NCI-H2081 treated with DMSO at 0.1 percent for 48 hours (cell line): ENCODE data around the gene FKBP14.
"Not testable (repeated sequence)": the region's sequence is repeated elsewhere in the genome, so short reads cannot be mapped to it uniquely, and the experiment has no call there.

Experiments
- DNase-seq: peaks from one replicate; lab custom pipeline; 2025; lab: John Stamatoyannopoulos, UW

Gene FKBP14

DNA sequence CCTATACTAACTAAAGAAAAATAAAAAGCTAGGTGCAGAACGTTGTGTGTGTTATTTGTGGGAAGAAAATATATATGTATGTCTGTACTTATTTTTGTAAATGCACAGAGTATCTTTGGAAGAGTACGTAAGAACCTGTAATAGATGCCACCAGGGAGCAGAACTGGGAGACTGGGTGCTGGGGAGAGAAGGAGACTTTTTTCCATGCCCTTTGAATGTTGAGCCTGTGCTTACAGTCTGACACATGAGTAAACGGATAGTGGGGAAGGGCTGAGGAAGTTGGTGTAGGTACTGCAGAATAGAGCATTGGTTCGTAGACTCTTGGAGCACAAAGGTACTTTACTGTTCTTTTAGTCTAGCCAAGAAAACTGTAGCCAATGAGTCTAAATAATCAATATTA is 35.6 kb downstream of the FKBP14 start:
- no peak for DNase-seq

DNA sequence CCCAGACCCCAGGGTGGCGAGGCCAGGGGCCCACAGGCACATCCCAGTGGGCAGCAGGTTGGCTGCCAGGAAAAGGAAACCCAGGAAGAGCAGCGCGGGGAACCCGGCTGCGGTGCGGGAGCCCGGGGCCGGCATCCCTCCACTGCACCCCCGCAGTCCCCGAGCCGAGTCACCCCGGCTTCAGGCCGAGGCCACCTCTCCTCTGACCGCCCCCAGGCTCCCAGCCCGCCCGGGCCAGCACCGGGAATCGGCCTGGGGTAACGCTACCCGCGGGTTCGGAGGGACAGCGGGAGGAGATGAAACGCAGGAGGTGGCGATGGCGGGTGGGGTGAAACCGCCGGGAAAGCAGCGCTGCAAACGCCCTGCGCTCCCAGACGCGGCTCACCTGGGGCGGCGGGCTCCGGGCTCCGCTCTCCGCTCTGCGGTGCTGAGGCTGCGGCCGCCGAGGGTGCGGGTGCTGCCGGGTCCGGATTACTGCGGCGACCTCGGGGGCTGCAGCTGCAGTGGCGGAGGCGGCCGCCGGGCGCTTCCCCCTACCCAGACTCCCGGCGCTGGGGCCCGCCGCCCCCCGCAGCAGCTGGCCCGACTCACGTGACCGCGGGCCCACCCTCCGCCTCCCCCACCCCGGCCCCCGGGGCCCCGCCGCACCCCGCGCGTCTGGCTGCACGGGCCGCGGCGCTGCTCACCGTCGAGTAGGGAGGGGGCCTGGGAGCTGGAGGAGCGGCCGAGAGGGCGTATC is 37.1 kb downstream of the FKBP14 start, which contains the start of gene SCRN1:
TSS of gene SCRN1 (minus strand) at position 545 of the 739 bp plus-strand sequence. CDS start 20,734 bp downstream, outside the sequence.
- no peak for DNase-seq

DNA sequence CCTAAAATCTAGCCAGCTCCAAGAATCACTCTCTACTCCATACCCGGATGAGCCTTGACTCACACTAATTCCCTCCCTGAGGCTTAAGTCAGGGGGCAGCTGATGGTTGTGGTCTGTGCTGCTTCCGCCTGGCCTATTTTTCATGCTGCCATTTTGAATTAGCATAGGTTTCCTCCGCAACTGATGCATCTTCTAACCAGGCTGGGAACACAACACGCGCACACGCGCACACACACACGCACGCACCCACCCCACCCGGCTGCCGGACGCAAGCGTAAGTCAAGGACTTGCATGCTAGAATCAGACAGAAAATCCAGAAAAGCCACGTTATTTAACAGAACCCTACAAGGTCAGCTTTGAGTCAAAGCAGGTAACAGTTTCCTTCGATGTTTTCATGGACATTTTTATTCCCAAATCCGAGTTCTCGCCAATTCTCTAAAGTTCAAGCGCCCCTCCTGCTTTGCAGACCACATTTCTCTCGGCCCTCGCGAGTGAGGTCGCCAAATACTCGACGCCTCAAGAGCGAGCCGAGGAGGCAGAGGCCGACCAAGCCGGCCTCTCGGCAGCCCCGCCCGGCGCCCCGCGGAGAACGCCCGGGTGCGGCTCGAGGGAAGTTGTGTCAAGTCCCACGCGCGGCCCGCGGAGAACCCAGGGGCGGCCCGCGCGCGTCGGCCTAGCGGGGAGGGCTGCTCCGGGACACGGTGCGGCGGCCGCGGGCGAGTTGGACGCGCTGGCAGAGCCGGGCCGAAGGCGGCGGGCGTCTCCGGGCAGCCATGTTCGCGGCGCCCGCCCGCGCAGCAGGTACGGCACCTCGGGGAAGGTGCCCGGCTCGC is 37.9 kb downstream of the FKBP14 start:
- no peak for DNase-seq

DNA sequence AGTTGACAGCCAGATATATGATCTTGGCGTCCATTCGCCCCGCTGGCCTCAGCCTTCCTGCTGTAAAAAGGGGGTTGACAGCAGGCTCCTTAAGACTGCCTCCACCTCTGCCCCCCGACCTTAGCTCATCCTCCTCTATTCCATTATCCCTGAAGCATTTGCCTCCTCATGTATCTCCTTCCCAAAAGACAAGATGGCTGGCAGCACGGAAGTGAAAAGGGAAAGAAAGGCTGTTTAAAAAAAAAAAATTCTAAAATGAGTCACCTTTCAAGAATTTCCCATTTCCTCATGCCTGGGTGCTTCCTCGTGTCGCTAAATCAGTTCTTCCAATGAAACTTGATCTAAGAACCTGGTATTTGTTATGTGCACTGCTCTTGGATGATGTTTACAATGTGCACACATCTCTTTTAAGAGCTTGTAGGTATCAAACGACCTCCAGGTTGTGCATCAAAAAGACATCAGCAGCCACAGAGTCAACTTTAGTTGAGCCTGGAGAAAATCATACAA is 38.6 kb downstream of the FKBP14 start:
- no peak for DNase-seq

DNA sequence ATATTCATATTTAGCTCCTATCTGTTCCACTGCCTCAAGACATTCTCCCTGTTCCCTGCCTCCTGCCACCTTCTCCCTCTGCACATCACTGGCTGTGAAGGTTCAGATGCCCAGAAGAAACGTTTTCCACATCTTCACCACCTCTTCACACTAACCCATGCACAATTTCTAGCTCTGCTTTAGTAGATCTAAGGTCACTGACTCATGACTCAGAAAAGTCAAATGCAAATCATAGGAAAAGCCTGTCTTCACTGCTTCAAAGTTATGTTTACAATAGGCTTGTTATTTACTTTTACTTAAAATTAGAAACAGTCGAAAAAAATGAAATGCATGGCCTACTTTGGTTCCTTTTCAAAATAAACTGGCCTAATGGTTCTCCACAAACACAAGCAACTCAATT is 39.4 kb downstream of the FKBP14 start:
- DNase-seq = no peak

GRCh38 chr7:29980151-29980550 is 46.4 kb downstream of the FKBP14 start:
- no peak for DNase-seq

GRCh38 chr7:29977886-29978651 is 48.4 kb downstream of the FKBP14 start:
- DNase-seq = no peak

GRCh38 chr7:29976673-29977415 is 49.7 kb downstream of the FKBP14 start:
- no peak for DNase-seq

DNA sequence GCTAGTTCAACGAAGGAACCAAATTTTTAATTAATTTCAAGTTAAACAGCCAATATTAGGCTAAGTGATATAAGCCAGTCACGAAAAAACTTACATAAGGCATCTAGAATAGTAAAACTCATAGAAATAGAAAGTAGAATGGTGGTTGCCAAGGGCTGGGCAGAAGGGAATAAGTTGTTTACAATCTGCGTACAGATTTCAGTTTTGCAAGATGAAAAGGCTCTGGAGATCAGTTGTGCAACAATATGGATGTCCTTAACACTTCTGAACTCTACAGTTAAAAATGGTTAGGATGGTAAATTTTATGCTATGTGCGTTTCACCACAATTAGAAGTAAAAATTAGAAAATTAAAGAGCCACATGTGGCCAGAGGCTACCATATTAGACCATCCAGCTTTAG is 50.2 kb downstream of the FKBP14 start:
- DNase-seq = no peak

GRCh38 chr7:29975561-29975960 is 50.9 kb downstream of the FKBP14 start:
- DNase-seq = no peak

- no peak for DNase-seq
Measured at GRCh38 chr7:29974286-29974685, 52.2 kb downstream of the FKBP14 start.

GRCh38 chr7:29972315-29972669 is 54.2 kb downstream of the FKBP14 start:
- no peak for DNase-seq

DNA sequence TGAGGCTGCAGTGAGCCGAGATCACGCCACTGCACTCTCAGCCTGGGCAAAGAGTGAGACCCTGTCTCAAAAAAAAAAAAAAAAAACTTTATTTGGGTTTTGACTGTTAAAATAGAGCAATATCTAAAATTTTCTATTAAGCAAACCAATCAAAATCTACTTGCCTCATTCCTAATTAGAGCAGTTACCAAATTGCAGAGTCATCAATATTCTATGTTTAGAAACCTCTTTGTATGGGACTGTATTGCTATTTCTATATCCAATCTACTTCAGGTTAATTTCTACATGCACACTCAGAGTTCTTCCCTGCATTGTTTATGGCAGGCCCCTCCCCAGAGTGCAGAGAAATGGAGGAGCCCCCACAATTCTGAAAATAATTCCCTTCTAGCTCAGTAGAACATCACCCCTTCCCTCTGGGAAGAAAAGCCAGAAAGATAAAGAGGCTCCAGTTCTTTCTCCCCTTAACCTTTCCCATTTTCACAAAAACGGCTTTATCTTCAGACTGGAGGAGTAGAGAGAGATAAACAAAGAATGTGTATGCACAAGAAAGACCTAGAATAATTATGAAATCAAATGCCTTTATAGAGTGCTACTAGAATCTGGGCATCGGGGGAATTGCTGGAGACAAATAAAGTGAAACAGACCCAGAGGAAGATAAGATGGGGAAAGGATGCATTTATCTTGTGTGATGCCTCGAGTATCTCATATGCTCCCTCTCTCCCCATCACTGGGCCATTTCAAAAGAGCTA is 54.8 kb downstream of the FKBP14 start:
- no peak for DNase-seq

DNA sequence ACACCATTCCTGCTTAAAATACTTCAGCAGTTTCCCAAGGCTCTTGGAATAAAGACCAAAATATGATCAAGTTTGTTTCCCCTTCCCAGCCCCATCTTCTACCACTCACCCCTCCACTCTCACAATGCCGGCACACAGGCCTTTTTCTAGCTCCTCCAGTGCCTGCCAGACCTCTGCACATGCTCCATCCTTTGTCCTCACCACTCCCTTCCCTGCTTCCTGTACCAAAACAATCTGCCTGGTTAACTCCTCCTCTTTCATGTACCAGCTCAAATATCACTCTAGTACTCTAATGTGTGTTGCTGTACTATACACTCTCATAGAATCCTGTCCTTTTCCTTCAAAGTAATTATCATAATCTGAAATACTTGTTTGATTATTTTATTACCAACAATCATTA is 56.3 kb downstream of the FKBP14 start:
- DNase-seq = no peak

DNA sequence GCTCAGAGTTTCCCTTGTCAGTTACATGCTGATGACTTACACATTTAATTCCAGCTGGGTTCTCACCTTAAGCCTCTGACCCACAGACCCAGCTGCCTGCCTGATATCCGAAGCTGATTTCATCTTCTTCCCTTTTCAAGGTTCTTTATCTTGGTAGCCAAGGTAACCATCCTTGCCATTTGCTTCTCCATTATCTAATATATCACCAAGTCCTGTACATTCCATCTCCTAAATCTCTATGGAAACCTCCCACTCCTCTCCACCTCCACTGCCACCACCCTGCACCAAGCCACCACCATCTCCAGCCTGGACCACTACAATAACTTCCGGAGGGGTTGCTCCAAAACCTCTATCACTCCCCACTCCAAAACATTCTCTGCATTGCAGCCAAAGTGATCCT is 56.8 kb downstream of the FKBP14 start:
- no peak for DNase-seq

- no peak for DNase-seq
Measured at GRCh38 chr7:29968683-29969395, 57.7 kb downstream of the FKBP14 start.

DNA sequence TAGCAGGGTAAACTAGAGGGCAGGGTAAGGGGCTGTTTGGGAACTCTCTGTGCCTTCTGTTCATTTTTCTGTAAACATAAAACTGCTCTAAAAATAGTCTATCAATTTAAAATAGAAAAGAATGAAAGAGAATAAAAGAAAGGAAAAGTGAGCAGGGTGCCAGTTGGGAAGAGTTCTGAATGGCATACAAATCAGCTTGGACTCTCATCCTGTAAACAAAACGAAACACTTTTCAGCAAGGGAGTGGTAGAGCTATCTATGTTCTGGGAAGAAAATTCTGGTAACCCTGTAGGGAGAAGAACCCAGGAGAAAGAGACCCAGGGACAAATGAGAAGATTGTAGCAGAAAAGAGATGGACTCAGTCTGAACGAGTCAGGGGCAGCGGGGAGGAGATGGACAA is 61.5 kb downstream of the FKBP14 start:
- DNase-seq = no peak

- DNase-seq = no peak
Measured at GRCh38 chr7:29962035-29962434, 64.5 kb downstream of the FKBP14 start.

- not testable (repeated sequence) for DNase-seq
Measured at GRCh38 chr7:29961611-29962010, 64.9 kb downstream of the FKBP14 start.
